Measurements from ENCODE around the gene ZNF195. TPM values are rescaled to one million over a fixed set of nuclear protein-coding genes. Genes with fewer than 3 reads are reported as not detected.

The ZNF195 gene
- total RNA-seq, 1 donor from 2014 or later, result 22.9 TPM

- Histone ChIP-seq H3K36me3 (ENCODE audit: control insufficient read depth, insufficient read depth, low read length) (no peaks in the 10 kb centered on the region), H3K27me3 (ENCODE audit: control insufficient read depth, insufficient read depth, low read length) (no peaks in the 10 kb centered on the region), H3K4me3 (ENCODE audit: low read depth, low read length) (no peak overlapping the region)
- TF ChIP-seq CTCF (IDR thresholded peaks at IDR 0.05; ENCODE audit: insufficient read depth, low read length, severe bottlenecking), result no peak
- FAIRE-seq (no peak), DNase-seq (ENCODE audit: low read depth) (no peak)
Observed at GRCh38 chr11:3353066-3353465, 25.9 kb downstream of the ZNF195 start.

- no peak for FAIRE-seq
- no peaks in the 10 kb centered on the region for H3K36me3 ChIP-seq (ENCODE audit: control insufficient read depth, insufficient read depth, low read length)
- DNase-seq (ENCODE audit: low read depth), result no peak
- H3K27me3 ChIP-seq (ENCODE audit: control insufficient read depth, insufficient read depth, low read length), result no peaks in the 10 kb centered on the region
- TF ChIP-seq CTCF (IDR thresholded peaks at IDR 0.05; ENCODE audit: insufficient read depth, low read length, severe bottlenecking), result no peak
- no peak overlapping the region for H3K4me3 ChIP-seq (ENCODE audit: low read depth, low read length)
Observed at GRCh38 chr11:3347127-3347526, 31.8 kb downstream of the ZNF195 start.

GRCh38 chr11:3346587-3346986 is 32.4 kb downstream of the ZNF195 start:
- no peaks in the 10 kb centered on the region for H3K36me3 ChIP-seq (ENCODE audit: control insufficient read depth, insufficient read depth, low read length)
- FAIRE-seq (no peak), DNase-seq (ENCODE audit: low read depth) (no peak)
- H3K4me3 ChIP-seq (ENCODE audit: low read depth, low read length), result no peak overlapping the region
- no peak for TF ChIP-seq CTCF (IDR thresholded peaks at IDR 0.05; ENCODE audit: insufficient read depth, low read length, severe bottlenecking)
- H3K27me3 ChIP-seq (ENCODE audit: control insufficient read depth, insufficient read depth, low read length), result no peaks in the 10 kb centered on the region

GRCh38 chr11:3345736-3346135 is 33.2 kb downstream of the ZNF195 start:
- Histone ChIP-seq H3K36me3 (ENCODE audit: control insufficient read depth, insufficient read depth, low read length) (no peaks in the 10 kb centered on the region), H3K4me3 (ENCODE audit: low read depth, low read length) (no peak overlapping the region), H3K27me3 (ENCODE audit: control insufficient read depth, insufficient read depth, low read length) (no peaks in the 10 kb centered on the region)
- TF ChIP-seq CTCF (IDR thresholded peaks at IDR 0.05; ENCODE audit: insufficient read depth, low read length, severe bottlenecking), result no peak
- FAIRE-seq, result no peak
- no peak for DNase-seq (ENCODE audit: low read depth)

- H3K36me3 ChIP-seq (ENCODE audit: control insufficient read depth, insufficient read depth, low read length), result no peaks in the 10 kb centered on the region
- H3K4me3 ChIP-seq (ENCODE audit: low read depth, low read length), result no peak overlapping the region
- H3K27me3 ChIP-seq (ENCODE audit: control insufficient read depth, insufficient read depth, low read length), result no peaks in the 10 kb centered on the region
- TF ChIP-seq CTCF (IDR thresholded peaks at IDR 0.05; ENCODE audit: insufficient read depth, low read length, severe bottlenecking), result no peak
- FAIRE-seq (no peak), DNase-seq (ENCODE audit: low read depth) (no peak)
Observed at GRCh38 chr11:3344327-3345174, 34.4 kb downstream of the ZNF195 start.

GRCh38 chr11:3342709-3343108 is 36.2 kb downstream of the ZNF195 start:
- Histone ChIP-seq H3K4me3 (ENCODE audit: low read depth, low read length) (no peak overlapping the region), H3K36me3 (ENCODE audit: control insufficient read depth, insufficient read depth, low read length) (no peaks in the 10 kb centered on the region), H3K27me3 (ENCODE audit: control insufficient read depth, insufficient read depth, low read length) (no peaks in the 10 kb centered on the region)
- DNase-seq (ENCODE audit: low read depth), result no peak
- FAIRE-seq, result no peak
- no peak for TF ChIP-seq CTCF (IDR thresholded peaks at IDR 0.05; ENCODE audit: insufficient read depth, low read length, severe bottlenecking)
